HG02588 (cell line): Measurements from ENCODE around the gene PGAP2.

ENCODE experiments used
- ATAC-seq: cut with Tn5 transposase; IDR thresholded peaks from one replicate; pipeline ENCODE4 v1.9.1; 2021; ENCODE audit warnings: mild to moderate bottlenecking, moderate library complexity; ENCODE audit not compliant: unreplicated experiment

PGAP2 gene

DNA sequence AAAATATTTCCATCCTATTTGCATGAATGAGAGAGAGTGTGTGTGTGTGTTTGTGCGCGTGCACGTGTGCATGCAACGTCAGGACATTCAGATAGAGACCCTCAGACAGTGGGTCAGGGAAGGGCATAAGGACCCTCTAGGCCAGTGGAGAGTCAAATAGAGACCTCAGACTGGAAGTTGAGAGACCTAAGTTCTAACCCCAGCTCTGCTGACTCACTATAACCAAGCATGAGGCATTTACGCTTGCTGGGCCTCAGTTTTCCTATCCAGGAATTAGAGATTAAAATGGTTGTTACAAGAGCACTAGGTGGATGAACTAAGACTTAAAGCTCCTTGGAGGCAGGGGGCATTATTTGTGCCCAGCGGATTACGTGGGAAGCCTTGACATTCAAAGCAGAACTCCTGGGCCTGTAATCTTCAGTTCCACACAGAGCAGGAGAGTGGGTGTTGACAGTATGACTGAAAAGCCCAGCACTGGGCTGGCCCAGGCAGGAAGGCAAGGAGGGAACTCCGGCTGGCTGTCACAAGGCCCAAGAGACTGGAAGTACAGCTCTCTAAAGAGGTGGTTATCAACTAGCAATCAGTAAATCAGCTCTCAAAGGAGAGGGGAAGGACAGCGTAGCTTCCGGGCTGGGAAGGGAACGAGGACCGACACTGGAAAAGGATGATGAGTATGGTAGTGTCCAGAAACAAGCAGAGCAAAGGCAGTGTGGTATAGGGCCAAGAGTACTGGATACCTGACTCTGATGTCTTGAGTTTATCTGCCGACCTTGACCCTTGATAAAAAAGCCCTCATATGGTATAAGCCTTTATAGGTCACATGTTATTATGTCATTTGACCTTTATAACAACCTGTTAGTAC lies 23.2 kb downstream of the PGAP2 start:
- ATAC-seq, result no peak

DNA sequence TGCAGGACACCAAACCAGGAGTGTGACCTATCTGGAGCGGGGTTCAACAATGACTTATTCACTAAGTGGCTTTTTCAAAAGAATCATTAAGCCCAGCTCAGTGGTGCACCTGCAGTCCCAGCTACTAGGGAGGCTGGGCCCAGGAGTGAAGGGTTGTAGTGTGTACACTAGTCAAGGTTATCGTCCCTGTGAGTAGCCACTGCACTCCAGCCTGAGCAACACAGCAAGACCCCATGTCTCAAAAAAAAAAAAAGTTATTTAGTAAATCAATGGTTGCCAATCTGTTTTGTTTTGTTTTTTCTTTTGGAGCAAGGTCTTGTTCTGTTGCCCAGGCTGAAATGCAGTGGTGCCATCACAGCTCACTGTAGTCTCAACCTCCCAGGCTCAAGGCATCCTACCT lies 24.5 kb downstream of the PGAP2 start:
- ATAC-seq, result no peak

DNA sequence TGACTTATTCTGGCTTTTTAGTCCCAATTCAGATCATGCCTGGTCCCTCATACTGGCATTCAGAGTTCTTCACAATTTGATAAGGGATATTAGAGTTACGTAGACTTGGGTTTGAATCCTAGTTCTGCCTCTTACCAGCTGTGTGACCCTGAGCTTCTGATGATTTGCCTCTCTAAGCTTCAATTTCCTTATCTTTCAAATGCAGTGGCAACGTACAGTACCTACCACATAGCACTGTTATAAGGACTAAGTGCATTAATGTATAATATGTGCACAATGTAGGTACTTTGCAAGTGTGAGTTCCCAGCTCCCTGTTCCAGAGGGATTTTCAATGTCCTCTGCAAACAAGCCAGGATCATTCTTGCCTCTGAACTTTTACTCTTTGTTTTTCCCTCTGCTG lies 25.1 kb downstream of the PGAP2 start:
- ATAC-seq, result no peak

DNA sequence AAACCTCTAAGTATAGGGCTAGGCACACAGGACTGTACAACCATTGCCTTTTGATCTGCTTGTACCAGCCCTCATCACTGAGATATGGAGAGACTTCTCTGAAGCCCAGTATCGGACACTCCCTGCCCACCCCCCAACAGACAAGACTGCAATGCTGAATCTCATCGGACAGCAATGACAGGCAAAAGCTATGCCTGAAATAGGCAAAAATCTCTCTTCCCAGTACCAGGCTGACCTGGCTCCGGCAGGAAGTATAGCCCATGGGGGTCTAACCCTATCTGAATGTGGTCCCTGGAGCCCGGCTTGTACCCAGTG lies 25.9 kb downstream of the PGAP2 start:
- ATAC-seq, result no peak

DNA sequence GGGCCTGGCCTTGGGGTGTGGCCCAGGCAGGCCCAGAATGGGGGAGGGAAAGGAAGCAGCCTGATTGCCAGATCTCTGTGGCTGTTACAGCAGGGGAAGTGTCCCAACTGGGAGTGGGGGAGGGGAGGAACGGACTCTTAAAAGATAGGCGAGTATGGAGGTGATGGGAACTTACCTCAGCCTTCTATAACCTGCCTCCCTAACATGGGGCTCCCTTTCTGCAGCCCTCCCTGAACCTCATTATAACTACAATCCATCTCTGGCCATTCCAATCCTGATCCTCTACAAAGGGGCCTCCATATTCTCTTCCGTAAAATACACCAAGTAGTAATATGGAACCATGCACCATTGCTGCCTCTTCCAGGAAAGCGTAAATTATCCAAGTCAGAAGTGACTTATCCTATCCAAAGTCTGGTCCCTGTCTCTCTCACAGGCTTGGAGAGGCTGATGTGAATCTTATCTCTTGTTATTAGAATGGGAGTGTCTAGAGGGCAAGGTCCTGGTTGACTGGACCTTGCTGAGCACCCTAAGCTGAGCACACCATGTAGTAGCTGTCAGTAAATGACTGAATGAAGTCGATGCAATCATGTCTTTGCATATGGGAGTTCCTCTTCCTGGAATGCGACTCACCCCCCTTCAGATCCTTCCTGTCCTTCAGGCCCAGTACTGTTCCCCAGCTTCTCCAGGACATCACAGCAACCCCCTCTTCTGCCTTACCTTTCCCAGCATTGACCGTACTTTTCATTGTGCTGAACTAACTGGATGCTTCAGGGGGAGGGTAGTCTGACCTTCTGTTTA lies 26.5 kb downstream of the PGAP2 start:
- ATAC-seq, result no peak

DNA sequence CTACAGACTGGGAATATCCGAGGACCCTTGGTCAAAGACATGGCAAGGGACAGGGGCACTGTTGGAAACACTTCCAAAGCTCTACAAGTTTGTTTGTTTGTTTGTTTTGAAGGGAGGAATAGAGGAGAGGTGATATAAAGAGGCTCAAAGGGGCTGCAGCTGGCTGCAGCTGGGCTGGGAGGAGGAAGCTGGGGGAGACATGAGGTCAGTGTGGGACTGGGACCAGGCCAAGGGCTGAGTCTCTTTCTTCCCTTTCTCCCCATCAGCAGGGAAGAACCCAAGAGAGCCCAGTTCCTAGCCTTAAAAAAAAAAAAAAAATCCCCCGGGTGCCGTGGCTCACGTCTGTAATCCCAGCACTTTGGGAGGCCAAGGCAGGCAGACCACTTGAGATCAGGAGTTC lies 27.4 kb downstream of the PGAP2 start:
- no peak for ATAC-seq

DNA sequence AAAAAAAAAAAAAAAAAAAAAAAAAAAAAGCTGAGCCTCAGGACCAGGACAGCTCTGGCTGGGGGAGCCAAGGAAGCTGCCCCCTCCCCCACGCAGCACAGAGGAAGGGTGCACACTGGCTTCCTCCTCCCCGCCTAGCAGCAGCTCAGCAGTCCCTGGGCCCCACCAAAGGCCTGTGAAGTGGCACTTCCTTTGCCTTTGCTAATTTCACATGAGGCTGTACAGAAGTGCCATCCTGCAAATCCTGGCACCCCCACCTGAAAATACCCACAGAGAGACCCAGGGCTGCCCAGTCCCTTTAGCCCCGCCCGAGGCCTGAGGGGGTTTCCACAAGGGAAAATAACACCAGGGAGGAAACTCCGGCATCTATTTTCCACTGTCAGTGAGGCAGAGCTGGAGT lies 28.5 kb downstream of the PGAP2 start:
- no peak for ATAC-seq

DNA sequence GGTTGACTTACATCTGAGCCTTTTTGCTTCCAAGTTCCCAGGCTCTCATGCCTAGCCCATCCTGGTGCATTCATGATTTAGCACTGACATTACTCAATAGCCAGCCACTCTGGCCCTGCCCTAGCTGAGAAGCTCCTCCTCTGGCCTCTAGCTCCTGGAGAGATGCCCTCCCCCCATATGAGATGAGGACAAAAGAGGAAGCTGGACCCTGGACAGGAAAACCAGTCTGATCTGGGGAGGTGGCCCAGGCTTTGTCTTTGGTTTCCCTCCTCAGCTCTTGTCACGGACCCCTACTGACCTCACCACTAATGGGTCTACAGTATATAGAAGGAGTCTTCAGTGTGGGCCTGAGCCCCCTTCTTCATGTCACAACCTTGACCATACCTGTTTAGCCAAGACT lies 29.4 kb downstream of the PGAP2 start:
- ATAC-seq, result no peak

DNA sequence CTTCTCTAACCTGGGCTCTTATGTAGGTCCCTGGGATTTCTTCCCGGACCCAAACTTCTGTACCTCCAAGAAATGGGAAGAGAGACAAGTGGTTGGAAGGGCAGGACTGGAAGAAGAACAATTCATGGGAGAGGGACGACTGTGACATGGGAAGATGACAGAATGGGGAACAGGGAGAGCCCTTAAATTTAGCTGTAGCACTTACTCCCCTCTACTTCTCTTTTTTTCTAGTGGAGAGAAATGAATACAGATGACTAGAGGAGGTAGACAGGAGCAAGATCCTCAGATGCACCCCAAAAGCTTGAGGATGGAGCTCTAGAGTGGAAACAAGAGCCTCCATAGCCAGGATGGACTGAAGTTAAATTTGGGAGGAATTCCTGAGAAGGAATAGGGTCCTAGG lies 30.1 kb downstream of the PGAP2 start:
- no peak for ATAC-seq

DNA sequence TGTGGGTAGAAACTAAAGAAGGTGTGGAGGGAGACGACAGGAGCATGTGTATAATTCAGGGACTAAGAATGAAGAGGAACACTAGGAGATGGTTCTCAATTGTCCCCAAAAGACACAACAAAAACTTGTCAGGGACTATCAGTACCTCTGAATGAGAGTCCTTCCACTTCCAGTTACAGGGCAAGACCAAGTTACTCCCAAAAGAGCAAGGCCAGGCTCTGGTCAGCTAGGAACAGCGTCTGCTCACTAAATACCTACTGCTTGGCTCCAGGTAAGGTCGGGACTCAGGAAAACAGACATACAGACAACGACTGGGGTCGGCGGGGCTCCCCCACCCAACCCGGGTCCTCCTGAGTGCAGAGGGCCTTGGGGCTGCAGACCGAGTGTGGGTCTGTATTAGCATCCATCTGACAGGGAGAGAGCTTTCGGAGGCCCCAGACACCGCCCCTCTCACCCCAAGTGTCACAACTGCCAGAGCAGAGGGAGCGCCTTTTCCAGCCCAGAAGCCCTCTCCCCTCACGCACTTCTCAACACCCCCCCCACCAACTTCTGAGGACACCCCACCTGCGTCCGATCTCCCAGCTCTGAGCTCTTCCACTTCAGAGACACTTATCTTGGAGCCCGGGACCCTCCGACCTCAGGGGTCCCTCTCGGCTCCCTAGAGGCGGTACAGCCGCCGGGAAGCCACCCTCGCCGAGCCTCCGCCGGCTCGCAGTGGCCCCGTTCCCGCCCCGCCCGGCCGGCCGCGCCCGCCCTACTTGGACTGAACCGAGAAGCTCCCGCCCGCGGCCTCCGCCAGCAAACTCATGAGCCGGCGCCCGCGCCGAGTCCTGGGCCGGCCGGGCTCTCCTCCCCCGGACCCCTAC lies 31.9 kb downstream of the PGAP2 start:
- peak; percentile 0 for ATAC-seq

DNA sequence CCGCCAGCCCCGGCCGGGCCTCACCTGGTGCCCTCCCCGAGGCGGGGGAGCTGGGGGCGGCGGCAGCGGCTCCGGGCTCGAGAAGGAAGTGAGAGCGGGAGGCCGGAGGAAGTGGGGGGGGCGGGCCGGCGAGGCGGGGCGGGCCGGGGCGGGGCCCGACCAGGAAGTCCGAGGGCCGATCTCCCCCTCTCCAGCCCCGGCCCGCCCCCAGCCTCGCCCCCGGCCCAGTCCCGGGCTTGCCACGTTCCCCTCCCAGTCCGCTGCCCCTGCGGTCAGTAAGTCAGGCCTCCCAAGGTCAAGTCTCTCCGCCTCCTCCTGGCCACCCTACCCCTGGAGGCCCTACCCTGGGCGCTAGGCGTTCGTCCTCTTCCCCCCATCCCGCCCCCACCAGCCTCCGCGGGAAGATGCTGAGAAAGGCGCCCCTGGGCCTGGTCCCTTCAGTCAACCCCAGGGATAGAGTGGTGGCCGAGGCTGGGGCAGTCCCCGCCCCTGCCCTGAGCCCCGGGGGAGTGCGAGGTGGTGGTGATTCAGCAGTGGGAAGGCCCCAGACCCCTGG lies 32.6 kb downstream of the PGAP2 start, which contains the start of gene RHOG:
Gene RHOG, minus strand, starts transcription at position 90 of the 556 bp plus-strand sequence. CDS start 12,821 bp downstream, outside the sequence.
- peak; percentile 41 for ATAC-seq

DNA sequence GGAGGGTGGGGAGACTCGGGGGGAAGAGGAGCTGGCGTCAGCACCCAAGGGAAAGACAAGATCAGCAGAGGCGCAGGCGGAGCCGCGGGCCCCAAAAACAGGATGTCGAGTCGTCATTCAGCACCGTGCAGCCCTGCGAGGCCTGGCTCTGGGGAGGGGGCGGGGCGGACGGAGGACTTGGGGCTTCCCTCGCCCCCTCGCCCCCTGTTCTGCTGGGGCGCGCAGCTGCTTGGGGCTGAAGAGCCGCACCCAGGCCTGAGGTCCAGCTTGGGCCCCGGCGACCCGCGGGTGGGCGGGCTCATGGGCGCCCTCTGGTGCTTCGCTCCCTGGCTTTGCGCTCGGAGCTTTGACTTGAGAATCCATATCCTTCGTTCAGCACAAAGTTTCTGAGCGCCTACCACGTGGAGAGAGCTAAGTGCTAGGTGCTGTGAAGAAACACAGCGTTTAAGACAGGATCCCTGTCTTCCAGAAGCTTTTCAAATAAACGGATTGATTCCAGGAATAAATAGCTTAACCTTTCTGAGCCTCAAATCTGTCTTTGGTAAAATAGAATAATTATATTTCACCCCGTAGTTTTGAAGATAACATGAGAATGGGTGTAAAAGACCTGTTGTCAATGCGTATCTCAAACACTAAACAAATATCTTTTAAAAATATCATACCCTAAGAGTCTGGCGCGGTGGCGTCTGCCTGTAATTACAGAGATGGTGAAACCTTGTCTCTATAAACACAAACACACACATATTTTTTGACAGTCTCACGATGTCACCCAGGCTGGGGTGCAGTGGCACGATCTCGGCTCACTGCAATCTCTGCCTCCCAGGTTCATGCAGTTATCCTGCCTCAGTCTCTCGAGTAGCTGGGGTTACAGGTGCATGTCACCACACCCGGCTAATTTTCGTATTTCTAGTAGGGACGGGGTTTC lies 33.3 kb downstream of the PGAP2 start:
- ATAC-seq, result peak; percentile 47

DNA sequence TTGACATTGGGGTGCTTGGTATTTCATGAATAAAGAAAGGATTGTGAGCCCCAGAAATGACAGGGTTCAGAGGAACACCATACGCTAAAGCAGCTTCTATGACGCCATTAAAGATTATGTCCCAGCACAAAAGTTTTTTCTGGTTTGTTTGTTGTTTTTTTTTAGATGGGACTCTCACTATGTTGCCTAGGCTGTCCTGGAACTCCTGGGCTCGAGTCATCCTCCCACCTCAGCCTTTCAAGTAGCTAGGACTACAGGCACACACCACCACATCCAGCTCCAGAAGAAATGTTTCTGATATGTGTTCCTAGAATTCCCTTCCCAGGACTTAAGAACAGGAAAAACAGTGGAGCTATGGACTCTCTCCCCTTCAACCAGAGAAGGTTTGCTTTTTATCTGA lies 35.0 kb downstream of the PGAP2 start:
- ATAC-seq, result no peak

DNA sequence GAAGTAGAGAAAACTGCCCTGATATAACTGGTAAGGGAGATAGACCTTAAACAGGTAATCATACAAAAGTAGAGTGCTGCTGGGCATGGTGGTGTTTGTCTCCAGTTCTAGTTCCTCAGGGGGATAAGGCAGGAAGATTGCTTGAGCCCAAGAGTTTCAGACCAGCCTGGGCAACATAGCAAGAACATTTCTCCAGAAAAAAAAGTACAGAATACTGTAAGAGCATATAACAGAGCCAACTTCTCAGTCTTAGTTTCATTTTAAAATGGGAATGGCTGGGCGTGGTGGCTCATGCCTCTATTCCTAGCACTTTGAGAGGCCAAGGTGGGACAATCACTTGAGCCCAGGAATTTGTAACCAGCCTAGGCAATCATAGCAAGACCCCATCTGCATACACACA lies 36.9 kb downstream of the PGAP2 start:
- ATAC-seq, result no peak

DNA sequence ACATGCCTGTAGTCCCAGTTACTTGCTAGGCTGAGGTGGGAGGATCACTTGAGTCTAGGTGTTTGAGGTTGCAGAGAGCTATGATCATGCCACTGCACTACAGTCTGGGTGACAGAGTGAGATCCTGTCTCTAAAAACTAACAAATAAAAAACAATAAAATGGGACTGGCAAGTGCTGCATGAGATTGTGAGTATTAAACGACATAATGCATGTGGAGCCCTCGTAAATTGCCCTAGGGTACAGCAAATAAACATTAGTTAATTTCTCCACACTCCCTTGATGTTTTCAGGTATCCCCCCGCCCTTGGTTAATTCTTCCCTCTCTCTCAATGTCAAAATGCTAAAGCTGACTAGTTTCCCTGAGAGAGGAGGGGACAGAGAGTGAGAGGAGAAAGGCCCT lies 37.3 kb downstream of the PGAP2 start:
- no peak for ATAC-seq

DNA sequence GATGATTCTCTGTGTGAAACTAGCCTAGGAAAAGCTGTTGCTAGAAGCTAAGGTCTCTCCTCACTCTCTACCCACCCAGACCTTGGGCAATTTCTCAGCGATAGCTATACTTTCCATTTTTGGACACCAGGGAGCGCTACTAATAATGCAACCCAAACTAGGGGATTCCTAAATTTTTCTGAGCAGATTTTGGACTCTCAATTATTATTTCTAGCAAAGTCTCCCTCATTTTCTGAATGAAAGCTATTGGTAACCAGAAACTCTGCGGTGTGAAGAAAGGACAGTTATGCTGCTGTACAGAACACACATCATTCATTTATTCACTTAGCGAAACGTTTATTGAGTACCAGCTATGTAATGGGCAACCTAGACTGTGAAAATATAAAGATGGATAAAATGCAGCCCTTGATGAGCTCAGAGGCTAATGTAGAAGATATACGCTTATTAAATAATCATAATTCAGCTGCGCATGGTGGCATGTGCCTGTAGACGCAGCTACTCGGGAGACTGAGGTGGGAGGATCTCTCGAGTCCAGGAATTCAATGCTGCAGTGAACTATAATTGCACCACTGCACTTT lies 41.0 kb downstream of the PGAP2 start:
- ATAC-seq, result no peak

DNA sequence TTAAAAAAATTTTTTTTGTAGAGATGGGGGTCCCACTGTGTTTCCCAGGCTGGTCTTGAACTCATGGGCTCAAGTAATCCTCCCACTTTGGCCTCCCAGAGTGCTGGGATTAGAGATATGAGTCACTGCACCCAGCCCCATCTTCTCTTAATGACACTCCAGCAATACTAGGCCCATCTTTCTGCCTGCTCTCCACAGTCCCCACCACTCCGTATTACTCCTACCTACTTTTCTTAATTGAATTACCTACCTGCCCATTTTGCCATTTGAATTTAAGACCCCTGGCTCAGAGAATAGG lies 45.1 kb downstream of the PGAP2 start:
- no peak for ATAC-seq

DNA sequence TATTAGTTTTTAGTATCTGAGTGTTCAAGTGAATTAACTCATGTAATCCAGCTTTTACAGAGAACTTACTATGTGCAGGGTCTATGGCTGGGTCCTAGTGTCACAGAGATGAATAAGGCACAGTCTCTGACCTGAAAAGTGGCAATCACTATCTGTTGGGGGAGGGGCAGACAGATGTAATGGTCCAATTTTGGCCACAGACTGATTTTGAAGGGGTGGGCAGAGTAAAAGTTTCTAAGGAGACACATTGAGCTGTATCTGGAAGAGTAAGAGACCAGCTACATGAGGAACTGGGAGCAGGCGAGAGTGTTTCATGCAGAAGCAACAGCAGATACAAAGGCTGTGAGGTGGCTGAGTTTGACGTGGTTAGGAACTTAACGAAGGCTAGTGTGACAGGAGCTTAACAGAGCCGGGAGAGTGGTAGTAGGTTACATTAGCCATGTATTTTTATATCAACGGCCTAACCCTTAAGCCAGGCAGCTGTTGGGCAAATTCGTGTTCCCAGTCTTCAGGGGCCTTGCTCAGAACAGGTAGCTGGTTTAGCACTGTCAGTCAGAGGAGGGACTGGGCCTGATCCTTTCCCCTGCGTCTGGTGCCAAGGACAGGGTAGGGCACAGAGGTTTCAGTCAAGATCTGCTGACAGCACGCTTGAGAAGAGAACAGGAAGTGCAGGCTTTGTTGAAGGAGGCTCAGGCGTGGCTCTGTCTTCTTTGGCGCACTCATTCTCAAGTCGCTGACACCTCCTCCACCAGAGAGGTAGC lies 45.7 kb downstream of the PGAP2 start:
- peak; percentile 23 for ATAC-seq

DNA sequence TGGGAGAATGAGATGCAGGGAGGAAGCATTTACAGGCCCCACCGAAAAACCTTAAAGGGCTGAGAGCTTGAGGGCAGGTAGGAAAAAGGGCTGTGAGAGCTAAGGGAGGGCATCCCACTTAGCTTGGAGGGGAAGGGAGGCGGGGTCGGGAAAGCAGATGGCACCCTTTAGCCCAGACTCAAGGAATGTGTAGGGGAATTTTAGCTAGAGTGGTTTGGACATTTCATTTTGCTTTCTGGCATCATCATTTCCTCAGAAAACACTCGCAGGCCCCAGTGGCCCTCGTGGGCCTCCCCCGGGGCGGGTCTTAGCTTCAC lies 46.3 kb downstream of the PGAP2 start:
- ATAC-seq, result no peak
